OCI-LY7 (cell line): Measurements from ENCODE around the gene HAND2. TPM values are rescaled to one million over a fixed set of nuclear protein-coding genes. Genes with fewer than 3 reads are reported as not detected.

Source experiments
- BruUV-seq: library from RNA; stranded (reverse); fragments of 400-500 nt; replicated peaks from 2 replicates; lab custom pipeline; 2021; lab: Mats Ljungman, UMichigan
- CTCF ChIA-PET: fragments of 300-600 bp; sonication (Branson Sonifier 250); formaldehyde crosslinking; loops from one replicate; lab custom pipeline; 2022; ENCODE audit warnings: antibody characterized with exemption; ENCODE audit not compliant: unreplicated experiment; lab: Charles Lee
- POLR2A ChIA-PET: fragments of 300-600 bp; sonication (Branson Sonifier 250); formaldehyde crosslinking; loops from one replicate; lab custom pipeline; 2022; ENCODE audit warnings: antibody characterized with exemption; lab: Charles Lee
- DNase-seq: peaks from one replicate; pipeline ENCODE4 v3.0.0-alpha.2; 2015; ENCODE audit warnings: low spot score
- H2AFZ ChIP-seq: fragments of 200-600 bp; sonication (generic), shearing (Covaris generic); 2 replicates; pipeline ENCODE4 v1.6.1; 2014; ENCODE audit warnings: mild to moderate bottlenecking, antibody characterized with exemption, low read length, moderate library complexity
- H3K27ac ChIP-seq: fragments of 200-600 bp; sonication (generic); 2 replicates; pipeline ENCODE4 v1.5.1; 2014; ENCODE audit warnings: mixed run types, low read depth, mild to moderate bottlenecking, moderate library complexity, low read length, inconsistent platforms; ENCODE audit not compliant: poor library complexity, severe bottlenecking
- H3K36me3 ChIP-seq: fragments of 200-600 bp; sonication (generic); 2 replicates; pipeline ENCODE4 v1.6.1; 2014; ENCODE audit warnings: mild to moderate bottlenecking, antibody characterized with exemption, low read length, moderate library complexity, mixed read lengths; ENCODE audit not compliant: insufficient read depth
- H3K4me1 ChIP-seq: fragments of 200-600 bp; sonication (generic); 2 replicates; pipeline ENCODE4 v1.5.1; 2014; ENCODE audit warnings: mild to moderate bottlenecking, low read length; ENCODE audit not compliant: insufficient read depth, poor library complexity, severe bottlenecking
- H3K4me2 ChIP-seq: fragments of 200-600 bp; sonication (generic); 2 replicates; pipeline ENCODE4 v1.6.1; 2014; ENCODE audit warnings: mild to moderate bottlenecking, low read length
- H3K4me3 ChIP-seq: fragments of 200-600 bp; sonication (generic); 2 replicates; pipeline ENCODE4 v1.5.1; 2014; ENCODE audit warnings: mild to moderate bottlenecking, low read depth, low read length; ENCODE audit not compliant: poor library complexity, severe bottlenecking
- H3K79me2 ChIP-seq: fragments of 200-600 bp; sonication (generic); 2 replicates; pipeline ENCODE4 v1.6.1; 2016; ENCODE audit warnings: low read depth, mild to moderate bottlenecking, low read length, moderate library complexity, mixed read lengths; ENCODE audit not compliant: insufficient read depth
- H3K9me2 ChIP-seq: fragments of 200-600 bp; sonication (generic); 2 replicates; pipeline ENCODE4 v1.6.1; 2016; ENCODE audit warnings: mild to moderate bottlenecking, low read length, mixed read lengths; ENCODE audit not compliant: insufficient read depth
- H3K9me3 ChIP-seq: fragments of 200-600 bp; sonication (generic); 2 replicates; pipeline ENCODE4 v1.6.1; 2014; ENCODE audit warnings: mild to moderate bottlenecking, mixed run types, low read length, mixed read lengths
- H4K20me1 ChIP-seq: fragments of 200-600 bp; sonication (generic); 2 replicates; pipeline ENCODE4 v1.6.1; 2014; ENCODE audit warnings: mild to moderate bottlenecking, antibody characterized with exemption, low read length, moderate library complexity, mixed read lengths; ENCODE audit not compliant: insufficient read depth
- EZH2phosphoT487 ChIP-seq: fragments of 200-600 bp; sonication (generic); IDR thresholded peaks from 2 replicates; pipeline ENCODE4 v1.6.1; 2018; ENCODE audit warnings: low read depth, borderline replicate concordance, mild to moderate bottlenecking, mixed run types, antibody characterized with exemption, low read length, moderate library complexity, mixed read lengths
- intact Hi-C: fragments of 100-400 bp; cut with micrococcal nuclease; formaldehyde crosslinking; loops from one replicate; pipeline ENCODE4 v1.10.0; 2022; ENCODE audit not compliant: unreplicated experiment
- total RNA-seq, 2 experiments: library from RNA; depleted of rRNA in 1 of 2; stranded (reverse); fragments of >200 nt in 1 of 2; shearing (Covaris generic) in 1 of 2; gene quantifications; 2 replicates each; pipeline ENCODE4 v1.2.3, GENCODE V29; 2014 to 2022
- TF ChIP-seq, protein P1 (sequence below): fragments of 200-600 bp; sonication (generic); conservative IDR thresholded peaks from 2 replicates; pipeline ENCODE4 v1.5.1; 2014; ENCODE audit warnings: mild to moderate bottlenecking, antibody characterized with exemption, low read length, moderate library complexity, mixed read lengths

HAND2 gene
- total RNA-seq, 2 experiments from 2014 or later = not detected

DNA sequence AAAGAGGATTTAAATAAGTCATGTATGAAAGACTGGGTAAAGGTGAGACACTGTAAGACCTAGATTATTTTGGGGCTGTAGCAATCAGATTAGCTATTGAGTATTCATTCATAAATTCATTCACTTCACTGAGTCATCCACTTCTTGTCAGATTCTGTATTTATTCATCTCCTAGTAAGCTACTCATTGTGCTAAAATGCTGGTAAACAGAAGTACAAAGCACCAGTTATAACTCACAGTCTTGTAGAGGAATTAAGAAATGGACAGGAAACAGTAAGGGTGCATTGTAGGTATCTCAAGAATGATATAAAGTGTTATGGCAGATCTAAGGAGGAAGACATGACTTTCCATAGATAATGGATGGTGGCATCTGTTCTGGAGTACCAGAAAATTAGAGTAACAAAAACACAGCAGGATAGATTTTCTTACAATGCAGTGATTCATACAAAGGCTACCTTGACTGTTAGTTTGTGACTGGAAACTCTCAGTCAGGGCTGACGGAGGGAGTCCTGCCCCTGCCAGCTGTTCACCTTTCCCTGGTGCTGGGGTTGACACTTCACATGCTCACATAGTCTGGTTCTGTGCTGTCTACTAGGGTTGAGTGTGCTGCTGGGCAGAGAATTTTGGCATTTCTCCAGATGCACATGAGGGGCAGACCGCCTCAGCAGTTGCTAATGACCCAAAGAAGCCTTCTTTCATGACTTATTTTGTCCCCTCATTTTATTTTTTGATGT lies 26.5 kb upstream of the HAND2 start:
- no peaks in the 10 kb centered on the region for H3K9me3 ChIP-seq
- POLR2A ChIA-PET = interaction anchor here (0.6 to 0.7 kb wide), 2 partner anchors 115 to 388 kb away, joined by 3 read pairs; no protein-coding TSS in a partner anchor
- DNase-seq = no peak
- H3K4me1 ChIP-seq = no peaks in the 10 kb centered on the region
- H3K79me2 ChIP-seq = no peaks in the 10 kb centered on the region
- intact Hi-C loops = no loop called here
- CTCF ChIA-PET = no interaction called here
- no peaks in the 10 kb centered on the region for H3K36me3 ChIP-seq
- H3K27ac ChIP-seq = no peak overlapping the region
- H3K4me2 ChIP-seq = no peak overlapping the region
- H3K4me3 ChIP-seq = no peak overlapping the region
- no peak for TF ChIP-seq EZH2phosphoT487
- TF ChIP-seq, protein P1, sequence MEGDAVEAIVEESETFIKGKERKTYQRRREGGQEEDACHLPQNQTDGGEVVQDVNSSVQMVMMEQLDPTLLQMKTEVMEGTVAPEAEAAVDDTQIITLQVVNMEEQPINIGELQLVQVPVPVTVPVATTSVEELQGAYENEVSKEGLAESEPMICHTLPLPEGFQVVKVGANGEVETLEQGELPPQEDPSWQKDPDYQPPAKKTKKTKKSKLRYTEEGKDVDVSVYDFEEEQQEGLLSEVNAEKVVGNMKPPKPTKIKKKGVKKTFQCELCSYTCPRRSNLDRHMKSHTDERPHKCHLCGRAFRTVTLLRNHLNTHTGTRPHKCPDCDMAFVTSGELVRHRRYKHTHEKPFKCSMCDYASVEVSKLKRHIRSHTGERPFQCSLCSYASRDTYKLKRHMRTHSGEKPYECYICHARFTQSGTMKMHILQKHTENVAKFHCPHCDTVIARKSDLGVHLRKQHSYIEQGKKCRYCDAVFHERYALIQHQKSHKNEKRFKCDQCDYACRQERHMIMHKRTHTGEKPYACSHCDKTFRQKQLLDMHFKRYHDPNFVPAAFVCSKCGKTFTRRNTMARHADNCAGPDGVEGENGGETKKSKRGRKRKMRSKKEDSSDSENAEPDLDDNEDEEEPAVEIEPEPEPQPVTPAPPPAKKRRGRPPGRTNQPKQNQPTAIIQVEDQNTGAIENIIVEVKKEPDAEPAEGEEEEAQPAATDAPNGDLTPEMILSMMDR = no peak
- H3K9me2 ChIP-seq = no peaks in the 10 kb centered on the region
- BruUV-seq = no TSS peak
- no peak overlapping the region for H2AFZ ChIP-seq
- H4K20me1 ChIP-seq = no peaks in the 10 kb centered on the region

DNA sequence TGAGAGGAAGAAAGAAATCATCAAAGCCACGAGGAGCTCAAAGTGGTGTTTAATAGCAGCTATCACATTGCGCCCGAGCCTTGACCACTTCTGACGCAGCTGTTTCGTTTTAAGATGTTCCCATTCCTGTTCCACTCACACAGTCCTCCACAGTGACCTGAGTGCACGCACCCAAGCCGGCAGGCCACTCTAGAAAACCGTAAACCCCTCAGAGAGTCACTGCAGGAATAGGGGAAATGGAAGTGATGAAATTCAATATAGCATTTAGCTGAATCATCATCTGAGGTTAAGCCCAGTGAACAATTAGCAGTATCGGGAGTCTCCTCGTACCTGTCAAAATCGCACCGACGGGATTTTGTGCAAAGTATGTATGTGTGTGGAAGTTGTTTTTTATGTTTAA lies 17.9 kb upstream of the HAND2 start:
- CTCF ChIA-PET = no interaction called here
- intact Hi-C loops = no loop called here
- no peak for TF ChIP-seq EZH2phosphoT487
- TF ChIP-seq, protein P1 = no peak
- H4K20me1 ChIP-seq = no peaks in the 10 kb centered on the region
- H3K27ac ChIP-seq = no peak overlapping the region
- no peaks in the 10 kb centered on the region for H3K9me3 ChIP-seq
- POLR2A ChIA-PET = interaction anchor here (0.6 to 1.0 kb wide), 2 partner anchors 12 to 39 kb away, joined by 4 read pairs; no protein-coding TSS in a partner anchor
- BruUV-seq = no TSS peak
- H3K4me1 ChIP-seq = no peaks in the 10 kb centered on the region
- no peak for DNase-seq
- no peaks in the 10 kb centered on the region for H3K79me2 ChIP-seq
- no peak overlapping the region for H3K4me2 ChIP-seq
- H3K36me3 ChIP-seq = no peaks in the 10 kb centered on the region
- no peak overlapping the region for H2AFZ ChIP-seq
- H3K4me3 ChIP-seq = no peak overlapping the region
- no peaks in the 10 kb centered on the region; the same call in 1 of the 2 replicates for H3K9me2 ChIP-seq

DNA sequence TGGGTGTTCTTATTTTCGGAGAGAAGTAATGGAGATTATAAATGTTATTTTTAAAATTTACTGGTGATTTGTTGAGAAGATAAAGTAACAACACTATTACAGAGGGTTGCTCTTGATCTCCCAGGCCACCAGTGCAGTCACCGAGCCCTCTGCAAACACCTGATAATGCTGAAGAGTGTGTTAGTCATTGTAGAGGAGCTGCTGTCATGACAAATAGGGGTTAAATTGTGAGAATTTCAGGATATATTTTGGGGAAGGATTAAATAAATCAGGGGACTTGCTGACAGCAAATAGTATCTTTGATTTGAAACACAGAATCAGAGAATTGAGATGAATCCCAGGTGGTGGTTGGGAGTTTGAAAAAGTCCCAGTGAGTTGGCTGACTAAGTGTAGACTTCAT lies 16.7 kb upstream of the HAND2 start:
- no peak for DNase-seq
- Histone ChIP-seq H3K79me2 (no peaks in the 10 kb centered on the region), H3K36me3 (no peaks in the 10 kb centered on the region), H3K27ac (no peak overlapping the region), H3K9me2 (no peaks in the 10 kb centered on the region; the same call in 1 of the 2 replicates), H3K4me2 (no peak overlapping the region), H3K4me1 (no peaks in the 10 kb centered on the region), H3K9me3 (no peaks in the 10 kb centered on the region), H4K20me1 (no peaks in the 10 kb centered on the region), H2AFZ (no peak overlapping the region), H3K4me3 (no peak overlapping the region)
- TF ChIP-seq, protein P1 = no peak
- no peak for TF ChIP-seq EZH2phosphoT487
- ChIA-PET CTCF (no interaction called here), POLR2A (no interaction called here)
- no TSS peak for BruUV-seq
- intact Hi-C loops = no loop called here
